Measurements from ENCODE around the gene CXCL11. TPM values are rescaled to one million over a fixed set of nuclear protein-coding genes. Genes with fewer than 3 reads are reported as not detected.

CXCL11 gene
- total and polyA plus RNA-seq, 2 experiments from 2014 or later = 0.81 to 1.9 TPM

DNA sequence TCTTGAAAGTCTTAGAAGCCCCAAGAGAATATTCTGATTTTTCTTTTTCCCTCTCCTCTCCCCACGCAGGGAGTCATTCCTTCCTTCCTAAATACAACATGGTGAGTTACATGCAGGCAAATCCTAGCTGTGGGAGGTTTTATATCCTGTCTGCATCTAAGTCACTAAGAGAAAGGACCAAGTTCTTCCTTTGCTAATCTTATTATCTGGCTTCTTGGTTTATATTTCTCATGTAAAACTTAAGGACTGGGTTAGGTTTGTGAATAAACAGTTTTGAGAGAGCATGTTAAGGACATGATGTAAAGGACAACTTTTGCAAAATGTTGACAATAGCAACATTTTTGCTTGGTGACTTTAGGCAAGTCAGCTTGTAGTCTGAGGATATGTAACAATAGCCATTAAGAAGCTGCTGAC lies 23.5 kb downstream of the CXCL11 start:
- TF ChIP-seq, protein P1, sequence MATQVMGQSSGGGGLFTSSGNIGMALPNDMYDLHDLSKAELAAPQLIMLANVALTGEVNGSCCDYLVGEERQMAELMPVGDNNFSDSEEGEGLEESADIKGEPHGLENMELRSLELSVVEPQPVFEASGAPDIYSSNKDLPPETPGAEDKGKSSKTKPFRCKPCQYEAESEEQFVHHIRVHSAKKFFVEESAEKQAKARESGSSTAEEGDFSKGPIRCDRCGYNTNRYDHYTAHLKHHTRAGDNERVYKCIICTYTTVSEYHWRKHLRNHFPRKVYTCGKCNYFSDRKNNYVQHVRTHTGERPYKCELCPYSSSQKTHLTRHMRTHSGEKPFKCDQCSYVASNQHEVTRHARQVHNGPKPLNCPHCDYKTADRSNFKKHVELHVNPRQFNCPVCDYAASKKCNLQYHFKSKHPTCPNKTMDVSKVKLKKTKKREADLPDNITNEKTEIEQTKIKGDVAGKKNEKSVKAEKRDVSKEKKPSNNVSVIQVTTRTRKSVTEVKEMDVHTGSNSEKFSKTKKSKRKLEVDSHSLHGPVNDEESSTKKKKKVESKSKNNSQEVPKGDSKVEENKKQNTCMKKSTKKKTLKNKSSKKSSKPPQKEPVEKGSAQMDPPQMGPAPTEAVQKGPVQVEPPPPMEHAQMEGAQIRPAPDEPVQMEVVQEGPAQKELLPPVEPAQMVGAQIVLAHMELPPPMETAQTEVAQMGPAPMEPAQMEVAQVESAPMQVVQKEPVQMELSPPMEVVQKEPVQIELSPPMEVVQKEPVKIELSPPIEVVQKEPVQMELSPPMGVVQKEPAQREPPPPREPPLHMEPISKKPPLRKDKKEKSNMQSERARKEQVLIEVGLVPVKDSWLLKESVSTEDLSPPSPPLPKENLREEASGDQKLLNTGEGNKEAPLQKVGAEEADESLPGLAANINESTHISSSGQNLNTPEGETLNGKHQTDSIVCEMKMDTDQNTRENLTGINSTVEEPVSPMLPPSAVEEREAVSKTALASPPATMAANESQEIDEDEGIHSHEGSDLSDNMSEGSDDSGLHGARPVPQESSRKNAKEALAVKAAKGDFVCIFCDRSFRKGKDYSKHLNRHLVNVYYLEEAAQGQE (IDR thresholded peaks at IDR 0.05; ENCODE audit: unreplicated experiment) = no peak
- TF ChIP-seq ZNF114 (CRISPR knock-in tag; IDR thresholded peaks at IDR 0.05) = no peak
- H3K4me1 Mint-ChIP-seq = peaks cover 26% of the 10 kb centered on the region
- no peaks in the 10 kb centered on the region for H3K36me3 Mint-ChIP-seq (ENCODE audit: low read depth)
- no peaks in the 10 kb centered on the region for H3K9me3 Mint-ChIP-seq
- H3K27ac Mint-ChIP-seq = peak overlapping the region; percentile 10
- Histone ChIP-seq H3K27me3 (ENCODE audit: insufficient read depth) (no peaks in the 10 kb centered on the region), H3K36me3 (ENCODE audit: insufficient read depth) (no peaks in the 10 kb centered on the region), H2AFZ (peak overlapping the region; percentile 76; the same call in 1 of the 2 replicates), H3K27ac (ENCODE audit: low read depth) (0 out of 2 replicates have a peak overlapping the region, but pooled peaks have one; percentile 1), H3K79me2 (replicated peaks; ENCODE audit: insufficient read depth) (no peaks in the 10 kb centered on the region), H4K20me1 (replicated peaks; ENCODE audit: insufficient read depth) (no peaks in the 10 kb centered on the region), H3K9me2 (ENCODE audit: insufficient read depth) (no peaks in the 10 kb centered on the region), H3K4me1 (ENCODE audit: insufficient read depth) (peaks cover 16% of the 10 kb centered on the region), H3K4me2 (peak overlapping the region; percentile 31; the same call in 1 of the 2 replicates), H3K4me3 (no peak overlapping the region), H3F3A (replicated peaks; ENCODE audit: low read depth) (no peaks in the 10 kb centered on the region)
- H3K27me3 Mint-ChIP-seq (ENCODE audit: insufficient read depth, low read depth, poor library complexity) = peaks cover 9% of the 10 kb centered on the region
- ATAC-seq (no peak), DNase-seq (ENCODE audit: low spot score) (no peak)
- H3K4me3 Mint-ChIP-seq = no peak overlapping the region

DNA sequence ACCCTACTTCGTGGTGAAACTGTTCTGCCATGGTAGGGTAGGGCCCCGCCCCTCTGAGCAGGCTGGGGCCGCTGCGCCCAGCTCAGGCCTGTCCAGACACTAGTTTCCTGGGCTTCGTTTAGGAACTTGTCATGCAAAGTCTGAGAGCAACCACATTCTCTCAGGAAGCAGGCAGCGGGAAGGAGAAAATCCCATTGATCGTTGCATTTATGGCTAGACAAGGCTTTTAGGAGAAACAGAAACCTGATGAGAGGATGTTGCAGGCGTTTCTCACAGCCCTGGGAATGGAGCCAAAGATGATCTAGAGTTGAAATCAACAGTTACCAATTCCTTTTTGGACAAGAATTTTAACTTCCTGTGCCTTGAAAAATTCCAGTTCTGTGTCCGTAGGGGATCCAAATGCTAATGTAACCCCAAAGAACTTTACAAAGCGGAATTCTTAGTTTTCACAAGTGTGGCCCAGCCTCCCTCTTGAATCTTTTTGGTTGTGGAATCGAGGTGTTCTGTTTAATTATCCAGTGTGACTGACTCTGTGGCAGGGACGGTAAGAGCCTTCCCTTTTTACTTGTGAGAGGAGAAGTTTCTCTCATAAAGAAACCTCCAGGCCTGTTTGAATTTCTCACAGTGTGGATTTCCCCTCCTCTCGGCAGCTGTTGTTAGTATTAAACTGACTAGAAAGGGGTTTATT lies 24.0 kb downstream of the CXCL11 start:
- no peak for TF ChIP-seq EZH2 (IDR thresholded peaks at IDR 0.05; ENCODE audit: low read depth, unreplicated experiment)
- no peak for TF ChIP-seq ZNF114 (CRISPR knock-in tag; IDR thresholded peaks at IDR 0.05)
- no peak for TF ChIP-seq EZH2phosphoT487 (IDR thresholded peaks at IDR 0.05; ENCODE audit: unreplicated experiment)
- TF ChIP-seq CREB1 (CRISPR knock-in tag; IDR thresholded peaks at IDR 0.05; ENCODE audit: low read depth) = no peak
- TF ChIP-seq, protein P2, sequence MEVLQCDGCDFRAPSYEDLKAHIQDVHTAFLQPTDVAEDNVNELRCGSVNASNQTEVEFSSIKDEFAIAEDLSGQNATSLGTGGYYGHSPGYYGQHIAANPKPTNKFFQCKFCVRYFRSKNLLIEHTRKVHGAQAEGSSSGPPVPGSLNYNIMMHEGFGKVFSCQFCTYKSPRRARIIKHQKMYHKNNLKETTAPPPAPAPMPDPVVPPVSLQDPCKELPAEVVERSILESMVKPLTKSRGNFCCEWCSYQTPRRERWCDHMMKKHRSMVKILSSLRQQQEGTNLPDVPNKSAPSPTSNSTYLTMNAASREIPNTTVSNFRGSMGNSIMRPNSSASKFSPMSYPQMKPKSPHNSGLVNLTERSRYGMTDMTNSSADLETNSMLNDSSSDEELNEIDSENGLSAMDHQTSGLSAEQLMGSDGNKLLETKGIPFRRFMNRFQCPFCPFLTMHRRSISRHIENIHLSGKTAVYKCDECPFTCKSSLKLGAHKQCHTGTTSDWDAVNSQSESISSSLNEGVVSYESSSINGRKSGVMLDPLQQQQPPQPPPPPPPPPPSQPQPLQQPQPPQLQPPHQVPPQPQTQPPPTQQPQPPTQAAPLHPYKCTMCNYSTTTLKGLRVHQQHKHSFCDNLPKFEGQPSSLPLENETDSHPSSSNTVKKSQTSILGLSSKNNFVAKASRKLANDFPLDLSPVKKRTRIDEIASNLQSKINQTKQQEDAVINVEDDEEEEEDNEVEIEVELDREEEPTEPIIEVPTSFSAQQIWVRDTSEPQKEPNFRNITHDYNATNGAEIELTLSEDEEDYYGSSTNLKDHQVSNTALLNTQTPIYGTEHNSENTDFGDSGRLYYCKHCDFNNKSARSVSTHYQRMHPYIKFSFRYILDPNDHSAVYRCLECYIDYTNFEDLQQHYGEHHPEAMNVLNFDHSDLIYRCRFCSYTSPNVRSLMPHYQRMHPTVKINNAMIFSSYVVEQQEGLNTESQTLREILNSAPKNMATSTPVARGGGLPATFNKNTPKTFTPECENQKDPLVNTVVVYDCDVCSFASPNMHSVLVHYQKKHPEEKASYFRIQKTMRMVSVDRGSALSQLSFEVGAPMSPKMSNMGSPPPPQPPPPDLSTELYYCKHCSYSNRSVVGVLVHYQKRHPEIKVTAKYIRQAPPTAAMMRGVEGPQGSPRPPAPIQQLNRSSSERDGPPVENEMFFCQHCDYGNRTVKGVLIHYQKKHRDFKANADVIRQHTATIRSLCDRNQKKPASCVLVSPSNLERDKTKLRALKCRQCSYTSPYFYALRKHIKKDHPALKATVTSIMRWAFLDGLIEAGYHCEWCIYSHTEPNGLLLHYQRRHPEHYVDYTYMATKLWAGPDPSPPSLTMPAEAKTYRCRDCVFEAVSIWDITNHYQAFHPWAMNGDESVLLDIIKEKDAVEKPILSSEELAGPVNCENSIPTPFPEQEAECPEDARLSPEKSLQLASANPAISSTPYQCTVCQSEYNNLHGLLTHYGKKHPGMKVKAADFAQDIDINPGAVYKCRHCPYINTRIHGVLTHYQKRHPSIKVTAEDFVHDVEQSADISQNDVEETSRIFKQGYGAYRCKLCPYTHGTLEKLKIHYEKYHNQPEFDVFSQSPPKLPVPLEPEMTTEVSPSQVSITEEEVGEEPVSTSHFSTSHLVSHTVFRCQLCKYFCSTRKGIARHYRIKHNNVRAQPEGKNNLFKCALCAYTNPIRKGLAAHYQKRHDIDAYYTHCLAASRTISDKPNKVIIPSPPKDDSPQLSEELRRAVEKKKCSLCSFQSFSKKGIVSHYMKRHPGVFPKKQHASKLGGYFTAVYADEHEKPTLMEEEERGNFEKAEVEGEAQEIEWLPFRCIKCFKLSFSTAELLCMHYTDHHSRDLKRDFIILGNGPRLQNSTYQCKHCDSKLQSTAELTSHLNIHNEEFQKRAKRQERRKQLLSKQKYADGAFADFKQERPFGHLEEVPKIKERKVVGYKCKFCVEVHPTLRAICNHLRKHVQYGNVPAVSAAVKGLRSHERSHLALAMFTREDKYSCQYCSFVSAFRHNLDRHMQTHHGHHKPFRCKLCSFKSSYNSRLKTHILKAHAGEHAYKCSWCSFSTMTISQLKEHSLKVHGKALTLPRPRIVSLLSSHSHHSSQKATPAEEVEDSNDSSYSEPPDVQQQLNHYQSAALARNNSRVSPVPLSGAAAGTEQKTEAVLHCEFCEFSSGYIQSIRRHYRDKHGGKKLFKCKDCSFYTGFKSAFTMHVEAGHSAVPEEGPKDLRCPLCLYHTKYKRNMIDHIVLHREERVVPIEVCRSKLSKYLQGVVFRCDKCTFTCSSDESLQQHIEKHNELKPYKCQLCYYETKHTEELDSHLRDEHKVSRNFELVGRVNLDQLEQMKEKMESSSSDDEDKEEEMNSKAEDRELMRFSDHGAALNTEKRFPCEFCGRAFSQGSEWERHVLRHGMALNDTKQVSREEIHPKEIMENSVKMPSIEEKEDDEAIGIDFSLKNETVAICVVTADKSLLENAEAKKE (CRISPR knock-in tag; IDR thresholded peaks at IDR 0.05) = no peak
- Histone ChIP-seq H3K4me3 (no peak overlapping the region), H3K27ac (ENCODE audit: low read depth) (0 out of 2 replicates have a peak overlapping the region, but pooled peaks have one; percentile 1), H3F3A (replicated peaks; ENCODE audit: low read depth) (no peaks in the 10 kb centered on the region), H3K79me2 (replicated peaks; ENCODE audit: insufficient read depth) (no peaks in the 10 kb centered on the region), H2AFZ (peak overlapping the region; percentile 76), H4K20me1 (replicated peaks; ENCODE audit: insufficient read depth) (no peaks in the 10 kb centered on the region), H3K27me3 (ENCODE audit: insufficient read depth) (no peaks in the 10 kb centered on the region), H3K9me2 (ENCODE audit: insufficient read depth) (no peaks in the 10 kb centered on the region), H3K4me2 (peak overlapping the region; percentile 31; the same call in 1 of the 2 replicates), H3K36me3 (ENCODE audit: insufficient read depth) (no peaks in the 10 kb centered on the region), H3K4me1 (ENCODE audit: insufficient read depth) (peaks cover 16% of the 10 kb centered on the region)
- Mint-ChIP-seq H3K9me3 (no peaks in the 10 kb centered on the region), H3K36me3 (ENCODE audit: low read depth) (no peaks in the 10 kb centered on the region), H3K27me3 (ENCODE audit: insufficient read depth, low read depth, poor library complexity) (peaks cover 9% of the 10 kb centered on the region), H3K4me3 (no peak overlapping the region), H3K4me1 (peaks cover 26% of the 10 kb centered on the region), H3K27ac (peak overlapping the region; percentile 10)
- peak; percentile 91 for ATAC-seq
- DNase-seq (ENCODE audit: low spot score) = peak; percentile 51
